SK-MEL-5 (cell line): ENCODE data around the gene GOLGA6B. TPM values are rescaled to one million over a fixed set of nuclear protein-coding genes. Genes with fewer than 3 reads are reported as not detected.
"Not testable (repeated sequence)": the region's sequence is repeated elsewhere in the genome, so short reads cannot be mapped to it uniquely, and the experiment has no call there.

Experiments used
- DNase-seq: peaks from one replicate; pipeline ENCODE4 v3.0.0-alpha.2; 2016; ENCODE audit warnings: low read depth, low spot score
- in situ Hi-C: cut with HindIII; loops from 2 replicates; pipeline ENCODE4 v1.10.0; 2016; ENCODE audit warnings: low sequenced_read_pairs, high pct_unique_total_duplicates, low pct_unique_long_range_greater_than_20kb
- small RNA-seq, 2 experiments: library from RNA; depleted of rRNA; stranded (forward); fragments of <200 nt; gene quantifications; one replicate each; pipeline ENCODE3, GENCODE V24; 2014
- total RNA-seq: library from RNA; depleted of rRNA; stranded (reverse); fragments of >200 nt; shearing (Covaris generic); gene quantifications from 2 replicates; pipeline ENCODE4 v1.2.3, GENCODE V29; 2014; rRNA removed

Gene GOLGA6B
- total RNA-seq, 1 experiment from 2014 or later, result not detected

GRCh38 chr15:72708551-72709303, 54.2 kb downstream of the GOLGA6B start:
- in situ Hi-C loops, DNase-seq: not testable (repeated sequence)

Small RNA genes lying within 50 kb of the gene (small RNA-seq; reads per million reads assigned to genes)
- gene RN7SL853P, result 0 reads per million in 2 experiments

Other genes with a start within 250 kb of the GOLGA6B start
- 57.4 and 67.4 TPM in 2 replicates for gene ARIH1, start 180.4 kb upstream of the GOLGA6B start, total RNA-seq
- gene HIGD2B, start 31.5 kb downstream of the GOLGA6B start, total RNA-seq, result 0.11 TPM in 1 of 2 replicates, not detected in the other
- gene BBS4, start 31.5 kb downstream of the GOLGA6B start, total RNA-seq, result 35.4 and 39.5 TPM in 2 replicates
- gene ADPGK, start 129.1 kb downstream of the GOLGA6B start, total RNA-seq, result 78.6 and 82.0 TPM in 2 replicates